ENCODE data around the gene CNN2. TPM values are rescaled to one million over a fixed set of nuclear protein-coding genes. Genes with fewer than 3 reads are reported as not detected.

Gene CNN2
- total and polyA plus RNA-seq, 2 donors (not counting 1 experiment from before 2014, with no cell fraction given), result 198 to 301 TPM

- Histone ChIP-seq H3K4me1 (ENCODE audit: control insufficient read depth in 2 of 2, insufficient read depth in 2 of 2, low read length in 2 of 2) (peaks cover 45 to 61% of the 10 kb centered on the region in 2 donors), H3K27me3 (replicated peaks in 1 of 4; ENCODE audit: control extremely low read depth in 1 of 4, control insufficient read depth in 3 of 4, insufficient read depth in 4 of 4, low read length in 3 of 4) (no peaks in the 10 kb centered on the region), H3K4me2 (replicated peaks; ENCODE audit: low read depth, low read length, poor library complexity, severe bottlenecking) (no peak overlapping the region), H3K79me2 (ENCODE audit: control insufficient read depth, insufficient read depth, low read length) (peaks cover 13% of the 10 kb centered on the region), H3K36me3 (replicated peaks in 1 of 2; ENCODE audit: control extremely low read depth in 1 of 2, control insufficient read depth in 1 of 2, extremely low read depth in 1 of 2, insufficient read depth in 2 of 2, low read length in 1 of 2) (peaks cover 0 to 81% of the 10 kb centered on the region in 2 experiments), H3K9me3 (ENCODE audit: control extremely low read depth in 1 of 3, control insufficient read depth in 2 of 3, insufficient read depth in 1 of 3, low read length in 2 of 3) (no peaks in the 10 kb centered on the region), H3K4me3 (ENCODE audit: control extremely low read depth in 1 of 5, extremely low read depth in 1 of 5, insufficient read depth in 1 of 5, low read depth in 2 of 5, low read length in 4 of 5) (no peak overlapping the region), H3K27ac (ENCODE audit: low read length in 2 of 2) (peak overlapping the region in 1 of 2 donors; percentile 82), H4K20me1 (ENCODE audit: control insufficient read depth, insufficient read depth, low read length, poor library complexity, severe bottlenecking) (peaks cover 92% of the 10 kb centered on the region), H2AFZ (ENCODE audit: insufficient read depth, low read depth, low read length, poor library complexity, severe bottlenecking) (no peak overlapping the region), H3K9ac (ENCODE audit: low read length) (no peak overlapping the region)
- ChIA-PET POLR2A (interaction anchor here (0.6 to 8.4 kb wide), 10 partner anchors 9 to 102 kb away, joined by 3 to 97 read pairs (median 6); partner anchors contain the start of genes ARHGAP45, GPX4, POLR2E and RNU6-2), CTCF (interaction anchor here (0.9 to 5.6 kb wide), 6 partner anchors 9 to 62 kb away, joined by 3 to 49 read pairs (median 16); partner anchors contain the start of gene ARHGAP45)
- ATAC-seq (ENCODE audit: low read depth) (no peak), DNase-seq (no peak)
- TF ChIP-seq CTCF (IDR thresholded peaks at IDR 0.05), result no peak
- no peak for TF ChIP-seq EZH2 (IDR thresholded peaks at IDR 0.05; ENCODE audit: borderline replicate concordance, insufficient read depth, low read depth, low read length, poor library complexity, severe bottlenecking)
- 94% methylated on average over 28 of the region's 38 CpGs for WGBS (ENCODE audit: insufficient coverage)
- Mint-ChIP-seq H3K4me1 (peaks cover 44% of the 10 kb centered on the region), H3K27ac (peak overlapping the region; percentile 67), H3K9me3 (ENCODE audit: insufficient read depth) (no peaks in the 10 kb centered on the region), H3K27me3 (no peaks in the 10 kb centered on the region), H3K4me3 (no peak overlapping the region)
- intact Hi-C loops (cut with micrococcal nuclease), result no loop called here
Measured at GRCh38 chr19:1085676-1086442, 59.5 kb downstream of the CNN2 start.

GRCh38 chr19:1086613-1087012, 60.2 kb downstream of the CNN2 start:
- H3K4me1 Mint-ChIP-seq, result peaks cover 42% of the 10 kb centered on the region
- H3K27ac ChIP-seq (ENCODE audit: low read length in 2 of 2), result peak overlapping the region in 1 of 2 donors; percentile 82
- H3K4me3 Mint-ChIP-seq, result no peak overlapping the region
- H3K4me3 ChIP-seq (ENCODE audit: control extremely low read depth in 1 of 5, extremely low read depth in 1 of 5, insufficient read depth in 1 of 5, low read depth in 2 of 5, low read length in 4 of 5), result no peak overlapping the region
- no peaks in the 10 kb centered on the region for H3K27me3 Mint-ChIP-seq
- 90% methylated on average over 20 of the region's 21 CpGs for WGBS (ENCODE audit: insufficient coverage)
- ChIA-PET CTCF (interaction anchor here (1.0 to 5.6 kb wide), 7 partner anchors 10 to 158 kb away, joined by 3 to 49 read pairs (median 9); partner anchors contain the start of genes ARHGAP45 and CNN2), POLR2A (interaction anchor here (0.7 to 8.4 kb wide), 8 partner anchors 8 to 65 kb away, joined by 3 to 97 read pairs (median 9); partner anchors contain the start of genes ARHGAP45, GPX4, POLR2E and RNU6-2)
- H4K20me1 ChIP-seq (ENCODE audit: control insufficient read depth, insufficient read depth, low read length, poor library complexity, severe bottlenecking), result peaks cover 92% of the 10 kb centered on the region
- intact Hi-C loops (cut with micrococcal nuclease), result loop anchor here (1.0 kb wide), 1 partner anchor 9 kb away; no protein-coding TSS in a partner anchor
- no peak for ATAC-seq (ENCODE audit: low read depth)
- DNase-seq, result no peak
- H3K27me3 ChIP-seq (replicated peaks in 1 of 4; ENCODE audit: control extremely low read depth in 1 of 4, control insufficient read depth in 3 of 4, insufficient read depth in 4 of 4, low read length in 3 of 4), result no peaks in the 10 kb centered on the region
- no peak overlapping the region for H3K9ac ChIP-seq (ENCODE audit: low read length)
- TF ChIP-seq EZH2 (IDR thresholded peaks at IDR 0.05; ENCODE audit: borderline replicate concordance, insufficient read depth, low read depth, low read length, poor library complexity, severe bottlenecking) (no peak), CTCF (IDR thresholded peaks at IDR 0.05) (no peak)
- H3K4me1 ChIP-seq (ENCODE audit: control insufficient read depth in 2 of 2, insufficient read depth in 2 of 2, low read length in 2 of 2), result peaks cover 37 to 54% of the 10 kb centered on the region in 2 donors
- H2AFZ ChIP-seq (ENCODE audit: insufficient read depth, low read depth, low read length, poor library complexity, severe bottlenecking), result no peak overlapping the region
- H3K27ac Mint-ChIP-seq, result peak overlapping the region; percentile 10
- H3K4me2 ChIP-seq (replicated peaks; ENCODE audit: low read depth, low read length, poor library complexity, severe bottlenecking), result no peak overlapping the region
- H3K36me3 ChIP-seq (replicated peaks in 1 of 2; ENCODE audit: control extremely low read depth in 1 of 2, control insufficient read depth in 1 of 2, extremely low read depth in 1 of 2, insufficient read depth in 2 of 2, low read length in 1 of 2), result peaks cover 0 to 79% of the 10 kb centered on the region in 2 experiments
- H3K79me2 ChIP-seq (ENCODE audit: control insufficient read depth, insufficient read depth, low read length), result peaks cover 13% of the 10 kb centered on the region
- H3K9me3 ChIP-seq (ENCODE audit: control extremely low read depth in 1 of 3, control insufficient read depth in 2 of 3, insufficient read depth in 1 of 3, low read length in 2 of 3), result no peaks in the 10 kb centered on the region
- no peaks in the 10 kb centered on the region for H3K9me3 Mint-ChIP-seq (ENCODE audit: insufficient read depth)

All from B cell (primary cell).